ENCODE data around the gene ZFP14.

Gene ZFP14

GRCh38 chr19:36417752-36418286, 38.8 kb upstream of the ZFP14 start:
- TF ChIP-seq MAX (IDR thresholded peaks at IDR 0.05; ENCODE audit: low read depth, low read length): no peak
- no peak for TF ChIP-seq POLR2A (IDR thresholded peaks at IDR 0.05; ENCODE audit: extremely low read depth, insufficient read length)
- no peak for TF ChIP-seq CTCF (IDR thresholded peaks at IDR 0.05; ENCODE audit: low read depth, low read length)
- no peak for TF ChIP-seq MYC (IDR thresholded peaks at IDR 0.05; ENCODE audit: low read depth, low read length)
- no peak overlapping the region for H3K4me3 ChIP-seq (ENCODE audit: low read depth, low read length)
- no peak for DNase-seq (ENCODE audit: low read depth)

GRCh38 chr19:36409841-36410240, 30.8 kb upstream of the ZFP14 start:
- H3K4me3 ChIP-seq (ENCODE audit: low read depth, low read length): no peak overlapping the region
- TF ChIP-seq POLR2A (IDR thresholded peaks at IDR 0.05; ENCODE audit: extremely low read depth, insufficient read length) (no peak), CTCF (IDR thresholded peaks at IDR 0.05; ENCODE audit: low read depth, low read length) (no peak), MYC (IDR thresholded peaks at IDR 0.05; ENCODE audit: low read depth, low read length) (no peak), MAX (IDR thresholded peaks at IDR 0.05; ENCODE audit: low read depth, low read length) (no peak)
- no peak for DNase-seq (ENCODE audit: low read depth)

GRCh38 chr19:36408101-36408500, 29.1 kb upstream of the ZFP14 start:
- no peak for DNase-seq (ENCODE audit: low read depth)
- TF ChIP-seq POLR2A (IDR thresholded peaks at IDR 0.05; ENCODE audit: extremely low read depth, insufficient read length) (no peak), MYC (IDR thresholded peaks at IDR 0.05; ENCODE audit: low read depth, low read length) (no peak), MAX (IDR thresholded peaks at IDR 0.05; ENCODE audit: low read depth, low read length) (no peak), CTCF (IDR thresholded peaks at IDR 0.05; ENCODE audit: low read depth, low read length) (no peak)

GRCh38 chr19:36404498-36404897, 25.5 kb upstream of the ZFP14 start:
- H3K4me3 ChIP-seq (ENCODE audit: low read depth, low read length): no peak overlapping the region
- TF ChIP-seq CTCF (IDR thresholded peaks at IDR 0.05; ENCODE audit: low read depth, low read length): no peak
- TF ChIP-seq POLR2A (IDR thresholded peaks at IDR 0.05; ENCODE audit: extremely low read depth, insufficient read length): no peak
- no peak for TF ChIP-seq MYC (IDR thresholded peaks at IDR 0.05; ENCODE audit: low read depth, low read length)
- no peak for TF ChIP-seq MAX (IDR thresholded peaks at IDR 0.05; ENCODE audit: low read depth, low read length)
- no peak for DNase-seq (ENCODE audit: low read depth)

More at GRCh38 chr19:36408101-36408500, 29.1 kb upstream of the ZFP14 start:
- no peak overlapping the region for H3K4me3 ChIP-seq (ENCODE audit: low read depth, low read length)

- no peak overlapping the region for H3K4me3 ChIP-seq (ENCODE audit: low read depth, low read length)
- peak; percentile 0 for DNase-seq (ENCODE audit: low read depth)
- no peak for TF ChIP-seq MYC (IDR thresholded peaks at IDR 0.05; ENCODE audit: low read depth, low read length)
- no peak for TF ChIP-seq POLR2A (IDR thresholded peaks at IDR 0.05; ENCODE audit: extremely low read depth, insufficient read length)
- no peak for TF ChIP-seq CTCF (IDR thresholded peaks at IDR 0.05; ENCODE audit: low read depth, low read length)
- TF ChIP-seq MAX (IDR thresholded peaks at IDR 0.05; ENCODE audit: low read depth, low read length): no peak
These were observed 22.5 kb upstream of the ZFP14 start for GRCh38 chr19:36401475-36401874.

Data from NB4 (cell line).